Measurements from ENCODE around the gene EXOC1.
"Not testable (repeated sequence)": the region's sequence is repeated elsewhere in the genome, so short reads cannot be mapped to it uniquely, and the experiment has no call there.

The EXOC1 gene

DNA sequence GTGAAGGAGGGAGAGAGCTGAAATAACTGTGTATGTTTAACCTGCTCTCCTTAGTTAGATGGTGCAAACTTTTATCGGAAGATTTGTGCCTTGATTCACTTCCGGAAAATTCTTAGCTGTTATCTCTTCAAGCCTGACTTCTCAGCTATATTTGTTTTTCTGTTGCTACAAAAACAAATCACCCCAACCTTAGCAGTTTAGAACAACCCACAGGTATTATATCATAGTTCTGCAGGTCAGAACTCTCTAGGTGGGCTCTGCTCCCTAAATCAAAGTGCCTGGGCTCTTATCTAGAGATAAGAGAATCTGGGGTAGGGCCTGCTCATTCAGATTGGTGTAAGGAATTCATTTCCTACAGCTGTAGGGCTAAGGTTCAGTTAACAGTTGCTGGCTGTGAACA, 80.2 kb downstream of the EXOC1 start:
- TF ChIP-seq, protein P1, sequence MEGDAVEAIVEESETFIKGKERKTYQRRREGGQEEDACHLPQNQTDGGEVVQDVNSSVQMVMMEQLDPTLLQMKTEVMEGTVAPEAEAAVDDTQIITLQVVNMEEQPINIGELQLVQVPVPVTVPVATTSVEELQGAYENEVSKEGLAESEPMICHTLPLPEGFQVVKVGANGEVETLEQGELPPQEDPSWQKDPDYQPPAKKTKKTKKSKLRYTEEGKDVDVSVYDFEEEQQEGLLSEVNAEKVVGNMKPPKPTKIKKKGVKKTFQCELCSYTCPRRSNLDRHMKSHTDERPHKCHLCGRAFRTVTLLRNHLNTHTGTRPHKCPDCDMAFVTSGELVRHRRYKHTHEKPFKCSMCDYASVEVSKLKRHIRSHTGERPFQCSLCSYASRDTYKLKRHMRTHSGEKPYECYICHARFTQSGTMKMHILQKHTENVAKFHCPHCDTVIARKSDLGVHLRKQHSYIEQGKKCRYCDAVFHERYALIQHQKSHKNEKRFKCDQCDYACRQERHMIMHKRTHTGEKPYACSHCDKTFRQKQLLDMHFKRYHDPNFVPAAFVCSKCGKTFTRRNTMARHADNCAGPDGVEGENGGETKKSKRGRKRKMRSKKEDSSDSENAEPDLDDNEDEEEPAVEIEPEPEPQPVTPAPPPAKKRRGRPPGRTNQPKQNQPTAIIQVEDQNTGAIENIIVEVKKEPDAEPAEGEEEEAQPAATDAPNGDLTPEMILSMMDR (IDR thresholded peaks at IDR 0.05; ENCODE audit: extremely low read depth, insufficient read depth, missing control alignments) = no peak
- DNase-seq (ENCODE audit: low spot score) = no peak
- in situ Hi-C loops (cut with MboI; ENCODE audit: low pct_unique_long_range_greater_than_20kb, low sequenced_read_pairs, unreplicated experiment) = no loop called here

DNA sequence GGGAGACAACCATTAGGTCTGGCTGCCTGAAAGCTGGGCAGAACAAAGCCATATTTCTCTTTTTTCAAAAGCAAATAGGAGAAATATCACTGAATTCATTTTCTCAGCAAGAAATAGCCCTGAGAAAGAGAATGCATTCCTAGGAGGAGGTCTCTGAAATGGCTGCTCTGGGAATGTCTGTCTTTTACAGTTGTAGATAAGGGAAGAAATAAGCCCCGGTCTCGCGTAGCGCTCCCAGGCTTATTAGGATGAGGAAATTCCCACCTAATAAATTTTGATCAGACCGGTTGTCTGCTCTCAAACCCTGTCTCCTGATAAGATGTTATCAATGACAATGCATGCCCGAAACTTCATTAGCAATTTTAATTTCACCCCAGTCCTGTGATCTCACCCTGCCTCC, 82.5 kb downstream of the EXOC1 start:
- DNase-seq (ENCODE audit: low spot score); in situ Hi-C loops (cut with MboI; ENCODE audit: low pct_unique_long_range_greater_than_20kb, low sequenced_read_pairs, unreplicated experiment): not testable (repeated sequence)

DNA sequence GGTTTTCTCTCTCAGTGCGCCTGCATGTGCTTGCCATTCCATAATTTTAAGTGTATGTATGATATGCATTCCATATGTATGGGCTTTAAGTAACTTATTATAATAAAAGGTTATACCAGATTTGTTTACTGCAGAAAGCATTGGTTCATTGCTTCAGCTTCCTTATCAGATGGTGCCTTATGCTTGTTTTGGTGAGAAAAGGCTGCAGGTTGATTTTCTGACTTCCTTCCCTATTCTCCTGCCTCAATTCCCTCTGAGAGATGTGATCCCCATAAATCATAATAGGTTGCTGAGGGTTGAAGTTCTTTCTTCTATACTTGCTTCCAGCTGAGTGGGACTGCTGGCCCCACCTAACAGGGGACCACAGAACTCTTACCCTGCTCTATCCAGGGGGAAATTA, 85.0 kb downstream of the EXOC1 start:
- TF ChIP-seq, protein P1 (IDR thresholded peaks at IDR 0.05; ENCODE audit: extremely low read depth, insufficient read depth, missing control alignments) = no peak
- no peak for DNase-seq (ENCODE audit: low spot score)
- in situ Hi-C loops (cut with MboI; ENCODE audit: low pct_unique_long_range_greater_than_20kb, low sequenced_read_pairs, unreplicated experiment) = no loop called here

DNA sequence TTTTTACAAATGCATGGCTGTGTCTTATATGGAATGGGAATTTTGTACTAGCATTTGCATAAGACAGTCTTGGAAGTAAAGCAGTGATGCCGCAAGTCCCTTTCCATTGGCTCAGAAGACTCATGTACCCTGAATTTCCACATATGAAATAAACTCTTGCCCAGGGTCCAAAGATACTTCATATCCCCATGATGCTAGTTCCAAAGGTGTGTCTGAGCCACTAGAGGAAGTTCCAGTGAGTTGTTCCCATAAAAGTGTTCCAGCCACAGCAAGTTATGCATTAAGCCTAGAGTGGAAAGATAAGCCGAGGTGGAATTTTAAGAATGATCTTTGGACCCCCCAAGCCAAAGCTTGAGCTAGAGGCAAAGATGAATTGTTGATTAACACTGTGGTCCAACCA, 86.0 kb downstream of the EXOC1 start:
- DNase-seq (ENCODE audit: low spot score) = no peak
- in situ Hi-C loops (cut with MboI; ENCODE audit: low pct_unique_long_range_greater_than_20kb, low sequenced_read_pairs, unreplicated experiment) = no loop called here
- TF ChIP-seq, protein P1 (IDR thresholded peaks at IDR 0.05; ENCODE audit: extremely low read depth, insufficient read depth, missing control alignments) = no peak

DNA sequence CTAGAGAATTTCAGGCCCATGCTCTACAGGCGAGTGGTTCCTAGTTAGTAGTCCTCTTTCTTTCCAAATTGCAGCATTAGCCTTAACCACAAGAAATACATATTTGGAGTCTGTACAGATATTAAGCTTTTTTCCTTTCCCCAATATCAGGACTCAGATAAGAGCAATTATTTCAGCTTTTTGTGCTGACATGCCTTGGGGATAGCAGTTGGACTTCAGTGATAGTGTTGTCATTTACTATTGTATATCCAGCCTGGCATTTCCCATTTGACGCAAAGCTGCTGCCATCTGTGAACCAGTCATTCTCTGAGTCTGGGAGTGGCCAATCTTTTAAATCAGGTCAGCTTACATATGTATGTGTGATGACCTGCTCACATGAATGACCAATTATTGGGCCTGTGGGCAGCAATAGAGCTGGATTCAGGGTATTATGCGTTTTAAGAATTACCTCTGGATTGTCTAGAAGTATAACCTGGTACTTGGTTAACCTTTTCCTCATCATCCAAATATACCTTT, 88.5 kb downstream of the EXOC1 start:
- TF ChIP-seq, protein P1 (IDR thresholded peaks at IDR 0.05; ENCODE audit: extremely low read depth, insufficient read depth, missing control alignments) = no peak
- in situ Hi-C loops (cut with MboI; ENCODE audit: low pct_unique_long_range_greater_than_20kb, low sequenced_read_pairs, unreplicated experiment) = no loop called here
- no peak for DNase-seq (ENCODE audit: low spot score)

DNA sequence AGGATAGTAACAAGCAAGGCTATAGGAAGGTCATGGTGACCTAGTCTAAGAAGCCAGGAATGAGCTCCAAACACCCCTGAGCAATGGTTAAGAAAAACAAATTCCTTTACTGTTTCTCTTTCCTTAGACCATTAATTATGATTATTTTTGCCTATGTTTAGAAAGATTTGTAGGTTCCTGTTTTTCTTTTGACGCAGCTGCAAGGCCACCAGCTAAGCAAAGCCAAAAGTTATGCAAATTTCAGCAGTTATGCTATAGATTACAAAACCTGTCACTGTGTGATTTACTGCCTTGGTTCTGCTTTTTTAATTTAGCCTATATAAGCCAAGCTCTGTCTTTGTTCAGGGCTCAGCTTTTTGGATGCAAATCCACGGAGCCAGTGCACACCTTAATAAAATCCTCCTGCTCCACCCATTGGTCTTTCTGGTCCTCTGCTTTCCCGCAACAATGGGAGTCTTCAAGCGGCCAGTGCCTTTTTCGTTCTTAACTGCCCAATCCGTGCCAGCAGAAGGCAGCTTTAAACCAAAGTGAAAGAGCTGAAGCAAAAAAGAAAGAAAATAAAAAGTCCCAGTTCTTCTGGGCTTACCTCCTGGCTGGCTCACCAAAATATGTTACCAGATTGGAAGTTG, 93.9 kb downstream of the EXOC1 start:
- in situ Hi-C loops (cut with MboI; ENCODE audit: low pct_unique_long_range_greater_than_20kb, low sequenced_read_pairs, unreplicated experiment) = no loop called here
- TF ChIP-seq, protein P1 (IDR thresholded peaks at IDR 0.05; ENCODE audit: extremely low read depth, insufficient read depth, missing control alignments) = no peak
- DNase-seq (ENCODE audit: low spot score) = peak; percentile 38

DNA sequence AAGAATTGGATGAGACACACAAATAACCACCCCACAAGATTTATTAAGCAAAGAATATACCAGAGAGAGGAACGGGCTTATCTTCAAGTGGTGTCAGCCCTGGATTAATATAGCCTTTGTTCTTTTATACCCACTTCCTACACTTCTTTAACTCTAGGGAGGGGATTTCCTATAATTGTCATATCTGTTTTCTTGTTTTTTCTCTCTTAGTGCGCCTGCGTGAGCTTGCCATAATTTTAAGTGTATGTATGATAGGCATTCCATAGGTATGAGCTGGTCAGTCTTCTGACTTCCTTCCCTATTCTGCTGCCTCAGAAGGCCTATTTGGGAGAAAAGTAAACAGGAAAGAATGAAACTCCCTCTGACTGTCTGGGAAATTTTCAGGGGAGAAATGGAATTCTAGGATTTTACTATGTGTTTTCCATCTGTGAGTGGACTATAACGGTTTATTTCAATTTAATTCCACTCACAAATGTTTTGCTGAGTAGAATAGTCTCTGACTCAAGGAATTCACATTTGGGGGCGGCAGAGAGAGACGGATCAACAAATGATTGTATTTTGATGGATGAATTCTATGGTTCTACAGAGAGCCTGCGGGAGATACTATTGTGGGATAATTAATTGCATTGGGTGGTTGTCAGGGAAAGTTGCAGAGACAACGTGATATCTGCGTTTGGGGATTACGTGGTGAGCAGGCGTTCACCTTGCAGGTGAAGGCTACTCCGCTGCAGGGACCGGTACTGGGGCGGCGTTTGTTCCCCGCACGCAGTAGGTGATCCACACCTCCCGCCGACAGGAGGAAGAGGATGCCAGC, 94.7 kb downstream of the EXOC1 start:
- in situ Hi-C loops (cut with MboI; ENCODE audit: low pct_unique_long_range_greater_than_20kb, low sequenced_read_pairs, unreplicated experiment) = no loop called here
- TF ChIP-seq, protein P1 (IDR thresholded peaks at IDR 0.05; ENCODE audit: extremely low read depth, insufficient read depth, missing control alignments) = no peak
- peak; percentile 55 for DNase-seq (ENCODE audit: low spot score)

Data from GM13977 (cell line).